Raji (cell line): Measurements from ENCODE around the gene ACP1.

Source experiments
- POLR2A ChIP-seq: IDR thresholded peaks from 2 replicates; pipeline ENCODE4 v1.6.1; 2011; ENCODE audit warnings: low read depth, low read length, control low read depth; ENCODE audit not compliant: insufficient read depth

Gene ACP1

DNA sequence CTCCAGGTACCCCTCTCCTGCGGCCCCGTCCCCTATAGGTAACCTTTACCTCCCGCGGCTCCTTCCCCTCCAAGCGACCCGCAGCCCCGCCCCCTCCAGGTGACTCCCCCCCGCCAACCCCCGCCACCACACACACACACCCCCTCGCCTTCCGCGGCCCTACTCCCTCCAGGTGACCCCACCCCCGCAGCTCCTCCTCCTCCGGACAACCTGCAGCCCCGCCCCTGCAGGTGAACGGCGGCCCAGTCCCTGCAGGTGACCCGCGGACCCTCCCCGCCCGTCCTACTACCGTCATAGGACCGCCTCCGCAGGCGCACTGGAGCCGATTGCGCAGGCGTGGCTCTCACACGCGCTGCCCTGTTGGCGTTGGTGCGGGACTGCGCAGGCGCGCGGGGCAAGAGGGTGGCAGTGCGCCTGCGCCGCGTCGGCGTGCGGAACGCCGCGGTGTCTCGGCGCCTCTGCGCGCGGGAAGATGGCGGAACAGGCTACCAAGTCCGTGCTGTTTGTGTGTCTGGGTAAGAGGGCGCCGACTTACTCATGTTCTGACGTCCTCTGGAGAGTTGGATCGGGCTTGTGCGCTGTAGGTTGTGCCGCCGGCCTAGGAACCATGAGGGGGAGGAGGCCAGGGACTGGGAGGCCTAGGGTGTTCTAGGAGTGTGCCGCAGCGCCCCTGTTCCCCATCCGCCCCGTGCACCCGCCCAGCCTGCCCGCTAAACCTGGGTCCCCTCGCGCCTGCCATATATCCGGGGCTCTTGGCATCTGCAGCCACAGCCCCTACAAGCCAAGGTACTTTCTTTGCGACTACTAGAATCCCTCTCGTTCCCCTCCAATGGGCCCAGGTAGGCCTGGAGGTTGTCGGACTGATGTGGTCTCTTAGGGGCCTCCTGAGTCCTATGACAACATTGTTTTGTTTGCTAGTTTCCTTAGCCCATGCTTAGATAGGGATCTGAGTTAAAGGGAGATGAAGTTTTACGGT, at the start of gene ACP1:
Gene ACP1 (plus strand): TSS at position 455 of the 976 bp plus-strand sequence. CDS start 18 bp downstream, at position 473.
- peak; percentile 98 for TF ChIP-seq POLR2A

DNA sequence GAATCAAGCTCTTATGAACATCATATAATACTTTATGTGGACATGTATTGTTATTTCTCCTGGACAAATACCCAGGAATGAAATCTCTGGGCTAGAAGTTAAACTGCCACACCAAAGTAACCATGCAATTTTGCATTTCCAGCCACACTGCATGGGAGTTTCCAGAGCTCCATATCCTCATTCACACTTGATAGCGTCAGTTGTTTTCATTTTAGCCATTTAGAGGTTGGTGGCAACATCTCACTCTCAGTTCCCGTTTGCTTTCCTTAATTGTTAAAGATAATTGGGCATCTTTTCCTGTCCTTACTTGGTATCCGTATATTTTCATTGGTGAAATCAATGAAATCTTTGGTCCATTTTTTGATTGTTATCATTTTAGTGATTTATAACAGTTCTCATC, 48.7 kb upstream of the ACP1 start:
- no peak for TF ChIP-seq POLR2A

DNA sequence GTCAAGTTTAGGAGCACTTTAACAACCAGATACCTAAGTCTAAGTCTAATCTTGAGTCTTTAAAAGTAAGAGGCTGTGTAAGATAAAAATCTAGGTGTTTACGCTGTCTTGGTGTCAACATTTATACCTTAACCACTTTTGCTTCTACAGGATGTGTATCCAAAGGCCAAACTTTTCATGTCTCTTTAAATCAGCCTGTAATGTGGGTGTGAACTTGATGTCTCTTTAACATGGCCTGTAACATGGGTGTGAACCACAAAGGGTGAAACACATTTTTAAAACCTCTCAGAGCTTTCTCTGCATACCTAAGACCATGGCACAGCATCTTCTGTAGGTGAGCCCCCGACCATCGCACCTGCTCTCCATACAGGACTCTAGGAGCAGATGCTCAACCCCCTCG, 41.3 kb upstream of the ACP1 start:
- TF ChIP-seq POLR2A: no peak

DNA sequence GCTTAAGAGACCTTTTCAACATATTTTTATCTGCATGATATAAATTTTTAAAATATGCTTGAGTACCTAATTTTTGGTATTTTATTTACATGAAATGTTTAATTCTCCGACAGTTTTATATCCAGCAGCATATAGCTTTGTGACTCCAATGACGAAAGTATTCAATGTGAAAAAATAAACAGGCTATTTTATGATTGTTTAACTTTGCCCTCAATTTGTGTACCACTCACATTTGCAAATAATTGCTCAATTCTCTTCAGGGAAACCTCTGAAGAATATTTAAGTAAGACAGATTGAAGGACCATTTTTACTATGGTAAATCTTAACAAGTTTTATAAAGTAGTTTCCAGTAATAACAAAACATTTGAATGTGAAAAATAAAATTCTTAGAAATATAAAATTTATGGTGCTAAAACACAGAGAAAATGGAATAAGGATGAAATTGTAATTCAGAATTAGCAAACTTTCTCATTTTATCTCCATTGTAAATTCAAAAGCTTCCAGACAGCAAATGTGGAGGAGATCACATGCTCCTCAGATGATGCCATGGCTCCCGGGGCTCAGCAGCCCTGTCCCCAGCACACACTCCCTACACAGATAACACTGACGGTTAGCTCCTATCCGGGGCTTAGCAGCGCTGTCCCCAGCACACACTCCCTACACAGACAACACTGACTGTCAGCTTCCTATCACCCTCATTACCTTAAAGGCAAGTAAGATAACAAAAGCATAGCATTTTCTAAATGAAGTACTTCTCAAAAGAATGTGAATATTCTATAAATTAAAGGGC, 40.6 kb upstream of the ACP1 start:
- TF ChIP-seq POLR2A: no peak

DNA sequence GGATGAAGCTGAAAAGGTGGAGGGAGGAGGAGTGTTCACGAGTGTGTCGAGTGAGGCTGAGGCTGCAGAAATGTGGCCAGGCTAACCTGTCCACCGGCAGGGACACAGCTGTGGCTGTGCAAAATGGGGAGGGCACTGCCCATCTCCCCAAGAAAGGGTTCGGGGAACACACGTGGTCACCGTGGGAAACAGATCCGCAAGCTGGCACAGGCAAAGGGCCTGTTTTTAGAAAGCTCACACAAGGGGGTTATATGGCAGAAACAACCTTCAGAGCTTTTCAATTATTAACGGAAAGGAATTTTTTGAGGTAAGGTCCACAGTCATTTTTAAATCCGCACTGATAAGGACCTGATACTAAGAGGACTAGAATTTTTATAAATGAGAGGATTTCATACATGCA, 36.6 kb upstream of the ACP1 start:
- no peak for TF ChIP-seq POLR2A

DNA sequence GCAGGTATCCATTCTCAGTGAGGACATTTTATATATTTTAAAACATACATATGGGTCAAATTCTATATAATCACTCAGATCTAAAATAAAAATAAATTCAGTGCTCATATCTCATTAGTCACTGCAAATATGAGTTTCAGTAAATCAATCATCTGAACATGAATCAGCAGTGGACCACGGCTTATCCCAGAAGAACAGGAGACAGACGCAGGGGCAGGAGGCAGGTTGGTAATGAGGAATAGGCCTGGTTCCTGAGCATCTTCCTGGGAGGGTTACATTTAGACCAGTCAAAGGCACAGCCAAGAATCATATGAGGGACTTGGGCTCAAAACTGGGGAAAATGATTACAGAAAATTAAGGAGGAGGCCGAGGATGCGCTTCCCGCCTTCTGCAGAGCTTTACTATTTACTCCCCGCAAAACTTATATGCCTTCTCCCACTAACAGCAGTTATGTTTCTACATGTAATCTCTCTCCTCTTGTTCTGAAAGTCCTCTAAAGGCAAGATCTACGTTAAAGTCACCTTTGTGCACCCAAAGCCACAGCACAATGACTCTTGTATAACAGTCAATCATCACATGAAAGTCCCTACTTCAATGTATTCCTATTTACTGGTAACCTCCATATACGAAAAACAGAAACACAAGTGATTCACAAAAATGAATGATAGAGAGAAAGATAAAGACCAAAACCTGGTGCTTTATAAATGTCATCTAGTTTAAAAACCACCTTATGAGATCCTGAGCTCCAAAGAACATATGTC, 36.0 kb upstream of the ACP1 start:
- no peak for TF ChIP-seq POLR2A

DNA sequence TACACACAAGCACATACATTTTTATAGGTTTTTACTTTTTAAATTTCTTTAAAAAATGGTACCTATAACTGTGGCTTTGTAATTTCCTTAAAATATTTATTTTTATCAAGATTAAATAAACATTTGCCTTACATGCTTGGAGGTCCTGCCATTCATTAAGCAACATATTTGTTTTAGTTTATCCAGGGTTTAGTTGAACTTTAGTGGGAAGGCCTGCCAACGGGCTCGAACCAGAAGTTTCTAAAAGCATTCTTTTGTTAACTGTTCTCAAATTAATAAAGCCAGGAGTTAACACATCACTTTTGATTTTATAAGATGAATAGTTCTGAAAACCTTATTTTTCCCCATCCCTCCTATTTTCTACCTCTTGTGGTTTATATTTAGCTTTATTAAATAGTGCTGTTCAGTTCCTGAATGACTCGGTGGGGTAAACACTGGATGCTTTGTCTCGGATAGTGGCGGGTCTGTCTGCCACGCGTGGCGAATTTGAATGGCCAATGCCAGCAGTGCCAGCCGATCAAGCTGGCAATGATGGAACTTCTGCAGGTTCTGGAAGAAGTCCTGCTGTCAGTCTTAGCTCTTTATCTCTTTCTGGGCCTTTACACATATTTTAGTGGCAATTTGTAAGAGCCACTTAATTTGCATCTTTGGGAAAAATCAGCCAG, 33.1 kb upstream of the ACP1 start:
- TF ChIP-seq POLR2A: no peak

DNA sequence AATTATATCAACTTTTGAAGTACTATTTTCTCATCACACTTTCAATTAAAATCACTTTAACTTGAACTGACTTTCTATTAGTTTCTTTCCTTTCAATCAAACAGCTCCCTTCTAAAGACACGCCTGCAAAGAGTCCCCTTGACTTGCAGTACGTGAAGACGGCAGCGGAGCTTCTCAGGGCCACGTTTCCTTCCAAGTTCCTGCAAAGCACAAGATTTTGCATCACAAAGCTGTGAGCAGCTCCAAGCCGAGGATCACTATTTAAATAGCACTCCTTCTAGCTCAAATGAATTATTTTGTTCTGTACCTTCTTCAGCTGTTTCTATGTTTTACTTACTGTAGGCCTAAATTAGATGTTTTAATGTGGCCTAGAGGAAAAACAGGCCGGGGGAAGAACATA, 31.7 kb upstream of the ACP1 start:
- no peak for TF ChIP-seq POLR2A

DNA sequence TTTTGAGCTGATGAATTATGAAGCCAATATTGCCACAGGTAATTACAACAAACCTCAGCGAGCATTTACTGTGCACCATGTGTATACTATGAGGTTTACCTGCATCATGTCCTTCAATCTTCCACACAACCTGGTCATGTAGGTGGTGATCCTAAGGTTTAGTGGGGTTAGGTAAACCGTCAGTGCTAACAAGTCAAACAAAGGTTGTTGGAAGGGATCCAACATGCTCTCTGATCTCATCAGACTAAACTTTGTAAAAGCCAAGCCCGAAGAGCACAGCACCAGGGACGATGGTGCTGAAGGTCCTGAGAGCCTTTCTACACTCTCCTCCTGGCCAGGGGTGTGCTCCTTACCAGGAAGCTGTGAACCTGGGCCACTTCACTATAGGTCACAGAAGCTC, 30.3 kb upstream of the ACP1 start:
- no peak for TF ChIP-seq POLR2A

DNA sequence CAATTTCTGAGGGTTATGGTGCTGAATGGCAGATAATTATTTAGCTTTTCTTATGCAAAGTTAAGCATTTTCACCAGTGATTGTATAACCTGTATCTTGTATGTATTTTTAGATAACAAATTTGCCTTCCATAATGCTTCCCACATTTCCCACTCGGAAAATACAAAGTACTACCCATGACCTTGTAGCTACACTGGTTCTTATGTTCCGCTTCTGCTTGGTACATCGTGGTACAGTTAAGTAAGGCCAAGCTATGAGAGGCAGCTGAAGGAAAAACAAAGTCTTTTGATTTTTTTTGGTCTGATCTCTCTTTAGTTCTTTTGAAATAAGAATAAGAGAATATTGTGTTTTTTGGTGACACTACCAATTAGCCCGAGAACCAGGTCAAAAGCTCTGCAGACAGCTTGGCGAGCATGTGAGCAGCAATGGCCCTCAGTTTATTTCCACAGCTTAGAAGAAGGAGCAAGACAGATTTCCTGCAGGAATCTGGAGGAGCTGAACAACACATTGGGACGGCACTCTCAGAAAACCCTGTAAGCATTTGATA, 27.7 kb upstream of the ACP1 start:
- no peak for TF ChIP-seq POLR2A

DNA sequence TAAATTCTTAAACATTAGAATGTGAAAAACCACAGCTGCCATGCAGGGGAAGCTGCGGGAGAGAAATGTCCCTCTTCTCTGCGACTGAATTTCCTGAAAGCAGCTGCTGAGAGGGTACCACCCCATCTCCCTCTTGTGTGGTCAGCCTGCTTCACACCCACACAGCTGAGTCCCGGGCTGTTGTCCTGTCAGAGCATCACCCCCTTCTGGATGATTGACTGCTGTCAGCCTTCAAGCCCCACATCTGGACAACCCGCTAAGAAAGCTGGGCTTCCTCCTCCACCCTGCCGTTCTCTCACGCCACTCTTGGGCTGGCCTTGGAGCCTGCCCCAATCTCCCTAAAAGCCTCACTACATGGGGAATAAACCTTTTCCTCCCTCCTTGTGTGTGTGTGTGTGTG, 26.9 kb upstream of the ACP1 start:
- no peak for TF ChIP-seq POLR2A

DNA sequence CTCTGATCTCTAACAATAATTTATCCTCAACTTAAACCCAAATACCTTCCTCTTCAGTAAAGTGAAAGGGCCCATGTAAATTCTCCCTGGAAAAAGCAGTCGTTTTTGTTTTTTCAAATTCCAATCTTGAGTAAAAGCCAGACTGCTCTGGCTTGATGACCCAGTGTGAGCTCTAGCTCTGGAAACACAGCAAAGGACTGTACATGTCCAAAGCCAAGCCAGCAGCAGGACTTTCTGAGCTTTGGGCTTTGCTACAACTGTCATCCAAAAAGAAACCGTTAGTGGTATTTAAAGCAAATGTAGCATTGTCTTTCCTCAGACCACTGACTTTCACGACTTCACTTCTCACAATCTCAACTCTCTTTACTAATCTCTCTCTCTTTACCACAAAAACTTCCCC, 26.3 kb upstream of the ACP1 start:
- no peak for TF ChIP-seq POLR2A

DNA sequence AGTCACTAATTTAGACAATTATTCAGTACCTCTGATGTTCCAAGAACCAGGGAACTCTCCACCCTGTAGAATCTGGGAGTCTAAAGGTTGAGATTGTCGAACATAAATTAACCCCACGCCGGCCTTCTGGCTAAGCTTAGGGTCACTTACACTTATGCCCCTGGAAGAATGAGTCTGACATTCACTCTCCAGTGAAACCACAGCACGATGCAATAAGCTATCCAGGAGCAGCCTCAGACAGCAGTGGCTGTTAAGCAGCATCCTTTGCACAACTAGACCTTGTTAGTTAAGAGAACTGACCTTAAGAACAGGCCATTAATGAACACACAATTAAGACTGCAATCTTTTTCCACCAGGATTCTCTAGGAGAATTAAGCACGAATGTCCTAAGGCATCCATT, 25.9 kb upstream of the ACP1 start:
- TF ChIP-seq POLR2A: no peak

DNA sequence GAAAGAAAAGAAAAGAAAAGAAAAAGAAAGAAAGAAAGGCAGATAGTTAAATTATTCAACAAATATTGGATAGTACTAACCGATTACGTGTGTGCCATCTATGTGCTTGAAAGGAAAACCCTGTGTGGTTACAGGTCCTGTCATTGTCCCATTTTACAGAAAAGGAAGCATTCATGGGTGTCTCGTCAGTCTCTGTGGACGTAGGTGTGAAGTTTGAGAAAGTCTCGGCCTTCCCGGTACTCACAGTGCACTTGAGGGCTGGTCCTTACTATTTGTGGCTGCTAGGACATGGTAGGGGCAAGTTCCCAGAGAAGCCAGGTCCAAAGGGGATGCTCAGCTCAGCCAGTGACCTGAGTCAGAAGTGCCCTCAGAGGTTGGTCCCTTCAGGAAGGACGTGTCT, 20.2 kb upstream of the ACP1 start:
- no peak for TF ChIP-seq POLR2A
